CD14-positive monocyte (primary cell): ENCODE results near the gene IGF2R. TPM values are rescaled to one million over a fixed set of nuclear protein-coding genes. Genes with fewer than 3 reads are reported as not detected.

Experiments used
- DNase-seq, 3 donors: peaks; one replicate each; pipeline ENCODE4 v3.0.0-alpha.2; 2011 to 2022
- H2AFZ ChIP-seq: 2 replicates; pipeline ENCODE4 v1.6.0; 2012; ENCODE audit warnings: mild to moderate bottlenecking, low read depth, low read length, inconsistent platforms; ENCODE audit not compliant: insufficient read depth, poor library complexity, severe bottlenecking
- H3K27ac ChIP-seq, 2 donors: 1 replicate in 1 of 2; 2 replicates in 1 of 2; pipeline ENCODE4 v1.5.1; 2012 to 2013; ENCODE audit warnings: low read length in 2 of 2, control low read depth in 1 of 2, inconsistent platforms in 1 of 2, low read depth in 1 of 2, mild to moderate bottlenecking in 1 of 2
- H3K27me3 ChIP-seq, 2 donors: one replicate each; pipeline versions ENCODE4 v1.6.0 to v1.6.1; 2011 to 2013; ENCODE audit warnings: low read length in 2 of 2; ENCODE audit not compliant: control insufficient read depth in 2 of 2, insufficient read depth in 2 of 2
- H3K36me3 ChIP-seq, 2 donors: replicated peaks in 1 of 2; 1 replicate in 1 of 2; 2 replicates in 1 of 2; pipeline versions ENCODE4 v1.5.1 to v1.6.1; 2012 to 2013; ENCODE audit warnings: low read length in 2 of 2, control low read depth in 1 of 2, inconsistent platforms in 1 of 2, mild to moderate bottlenecking in 1 of 2; ENCODE audit not compliant: insufficient read depth in 2 of 2, control insufficient read depth in 1 of 2
- H3K4me1 ChIP-seq, 2 donors: 1 replicate in 1 of 2; 2 replicates in 1 of 2; pipeline versions ENCODE4 v1.5.1 to v1.6.1; 2012 to 2013; ENCODE audit warnings: low read length in 2 of 2, control low read depth in 1 of 2, inconsistent platforms in 1 of 2, mild to moderate bottlenecking in 1 of 2, moderate library complexity in 1 of 2; ENCODE audit not compliant: insufficient read depth in 2 of 2, control insufficient read depth in 1 of 2
- H3K4me2 ChIP-seq: replicated peaks from 2 replicates; pipeline ENCODE3; 2012; ENCODE audit warnings: low read length, moderate library complexity, mild to moderate bottlenecking; ENCODE audit not compliant: poor library complexity, severe bottlenecking; ENCODE audit errors: extremely low read depth
- H3K4me3 ChIP-seq, 3 experiments: fragments of 200-600 bp in 1 of 3; sonication (generic) in 1 of 3; replicated peaks in 1 of 3; 1 replicate in 2 of 3; 2 replicates in 1 of 3; pipeline ENCODE4 v1.5.1; 2011 to 2013; ENCODE audit warnings: low read length in 3 of 3, mild to moderate bottlenecking in 3 of 3, control low read depth in 2 of 3, low read depth in 2 of 3, inconsistent platforms in 1 of 3, moderate library complexity in 1 of 3
- H3K79me2 ChIP-seq: 2 replicates; pipeline ENCODE4 v1.6.0; 2012; ENCODE audit warnings: mild to moderate bottlenecking, control low read depth, inconsistent platforms, low read length, moderate library complexity; ENCODE audit not compliant: insufficient read depth
- H3K9ac ChIP-seq: 2 replicates; pipeline ENCODE4 v1.6.0; 2017; ENCODE audit warnings: low read length, mild to moderate bottlenecking; ENCODE audit not compliant: insufficient read depth, poor library complexity, severe bottlenecking
- H3K9me3 ChIP-seq, 2 donors: replicated peaks in 1 of 2; 1 replicate in 1 of 2; 2 replicates in 1 of 2; pipeline versions ENCODE4 v1.5.1 to v1.6.1; 2012 to 2013; ENCODE audit warnings: low read length in 2 of 2, control low read depth in 1 of 2; ENCODE audit not compliant: control insufficient read depth in 1 of 2, insufficient read depth in 1 of 2
- H4K20me1 ChIP-seq: 2 replicates; pipeline ENCODE4 v1.6.0; 2012; ENCODE audit warnings: mild to moderate bottlenecking, low read length, control low read depth, moderate library complexity; ENCODE audit not compliant: insufficient read depth
- H3K27ac Mint-ChIP-seq, 7 donors: one replicate each; pipeline ENCODE4 v1.8.0; 2020; ENCODE audit warnings: mild to moderate bottlenecking in 7 of 7, mixed read lengths in 7 of 7, moderate library complexity in 6 of 7, inconsistent platforms in 2 of 7
- H3K27me3 Mint-ChIP-seq, 3 donors: one replicate each; pipeline ENCODE4 v1.8.0; 2021 to 2022; ENCODE audit warnings: low read depth in 3 of 3, mild to moderate bottlenecking in 3 of 3, mixed read lengths in 3 of 3, moderate library complexity in 3 of 3, inconsistent platforms in 1 of 3
- H3K36me3 Mint-ChIP-seq, 2 donors: one replicate each; pipeline ENCODE4 v1.8.0; 2020; ENCODE audit warnings: mixed read lengths in 2 of 2, inconsistent platforms in 1 of 2, mild to moderate bottlenecking in 1 of 2
- H3K4me1 Mint-ChIP-seq: one replicate; pipeline ENCODE4 v1.8.0; 2020; ENCODE audit warnings: mild to moderate bottlenecking, mixed read lengths
- H3K4me3 Mint-ChIP-seq, 2 donors: one replicate each; pipeline ENCODE4 v1.8.0; 2020; ENCODE audit warnings: mild to moderate bottlenecking in 2 of 2, mixed read lengths in 2 of 2, moderate library complexity in 1 of 2
- H3K9me3 Mint-ChIP-seq, 7 donors: one replicate each; pipeline ENCODE4 v1.8.0; 2020 to 2022; ENCODE audit warnings: mixed read lengths in 7 of 7, mild to moderate bottlenecking in 6 of 7, moderate library complexity in 6 of 7, inconsistent platforms in 2 of 7
- CTCF ChIP-seq: fragments of 200-600 bp; IDR thresholded peaks from one replicate; pipeline ENCODE4 v1.8.0; 2022; ENCODE audit warnings: antibody characterized with exemption, mild to moderate bottlenecking
- WGBS: methylation state at CpG from one replicate; pipeline ENCODE4 v1.1.5; 2013; ENCODE audit warnings: missing lambda C conversion rate; ENCODE audit not compliant: insufficient coverage; 5-methylcytosine and 5-hydroxymethylcytosine counted together
- intact Hi-C, 2 donors: fragments of 100-400 bp; cut with micrococcal nuclease; formaldehyde crosslinking; loops; one replicate each; pipeline versions ENCODE4 v1.15.0 to v1.15.1; 2023
- polyA plus RNA-seq, 3 donors: library from polyadenylated mRNA; depleted of rRNA in 1 of 3; unstranded in 2 of 3; stranded (reverse) in 1 of 3; fragments of 300-500 nt in 2 of 3; fragments of >200 nt in 1 of 3; fragmentation: Illumina TruSeq in 2 of 3; gene quantifications; 1 replicate in 2 of 3; 2 replicates in 1 of 3; pipeline ENCODE4 v1.2.3, GENCODE V29; 2012 to 2021

Gene IGF2R
- polyA plus RNA-seq, 3 donors: 6.9 to 44.8 (median 8.2) TPM

- peaks cover 0 to 4% (median 1%) of the 10 kb centered on the region in 7 donors for H3K9me3 Mint-ChIP-seq
These were observed 88.2 kb downstream of the IGF2R start for GRCh38 chr6:160057080-160057479.

GRCh38 chr6:160058603-160059215 lies 89.8 kb downstream of the IGF2R start:
- Histone ChIP-seq H3K36me3 (peaks cover 97 to 100% of the 10 kb centered on the region in 2 donors), H3K4me2 (no peak overlapping the region), H3K9ac (no peak overlapping the region), H3K4me1 (no peaks in the 10 kb centered on the region), H3K27ac (no peak overlapping the region), H3K27me3 (no peaks in the 10 kb centered on the region), H3K4me3 (no peak overlapping the region), H3K79me2 (no peaks in the 10 kb centered on the region), H3K9me3 (no peaks in the 10 kb centered on the region), H4K20me1 (peaks cover 87% of the 10 kb centered on the region), H2AFZ (no peak overlapping the region)
- H3K36me3 Mint-ChIP-seq: peaks cover 94 to 99% of the 10 kb centered on the region in 2 donors
- peaks cover 0 to 3% (median 0%) of the 10 kb centered on the region in 3 donors for H3K27me3 Mint-ChIP-seq
- WGBS: 98% methylated on average over 5 of the region's 6 CpGs
- no peak for TF ChIP-seq CTCF
- peaks cover 0 to 1% (median 0%) of the 10 kb centered on the region in 7 donors for H3K9me3 Mint-ChIP-seq
- H3K27ac Mint-ChIP-seq: no peak overlapping the region
- no peaks in the 10 kb centered on the region for H3K4me1 Mint-ChIP-seq
- intact Hi-C loops: loop anchor here in 1 of 2 donors (10.0 kb wide), 1 partner anchor 194 kb away; no protein-coding TSS in a partner anchor
- H3K4me3 Mint-ChIP-seq: no peak overlapping the region
- DNase-seq: no peak

More at GRCh38 chr6:160057080-160057479, 88.2 kb downstream of the IGF2R start:
- H2AFZ ChIP-seq: no peak overlapping the region
- Mint-ChIP-seq H3K27ac (peak overlapping the region in 1 of 7 donors; percentile 80), H3K4me3 (no peak overlapping the region), H3K27me3 (no peaks in the 10 kb centered on the region), H3K4me1 (no peaks in the 10 kb centered on the region), H3K36me3 (peaks cover 93 to 96% of the 10 kb centered on the region in 2 donors)
- H3K36me3 ChIP-seq: peaks cover 87 to 99% of the 10 kb centered on the region in 2 donors
- H3K4me1 ChIP-seq: no peaks in the 10 kb centered on the region
- H3K79me2 ChIP-seq: no peaks in the 10 kb centered on the region
- WGBS: 71% methylated on average over 5 of the region's 6 CpGs
- H3K9ac ChIP-seq: no peak overlapping the region
- H3K27ac ChIP-seq: no peak overlapping the region
- DNase-seq: no peak
- no peak for TF ChIP-seq CTCF
- H3K27me3 ChIP-seq: no peaks in the 10 kb centered on the region
- H3K4me2 ChIP-seq: no peak overlapping the region
- H3K9me3 ChIP-seq: no peaks in the 10 kb centered on the region
- no peak overlapping the region for H3K4me3 ChIP-seq
- intact Hi-C loops: loop anchor here in 1 of 2 donors (10.0 kb wide), 1 partner anchor 192 kb away; no protein-coding TSS in a partner anchor
- peaks cover 84% of the 10 kb centered on the region for H4K20me1 ChIP-seq
